SK-N-SH (cell line): ENCODE measurements around the gene DDX24. TPM values are rescaled to one million over a fixed set of nuclear protein-coding genes. Genes with fewer than 3 reads are reported as not detected.

Experiments used
- CTCF ChIA-PET: fragments of 300-600, 350-600 bp; formaldehyde crosslinking; extraction: SDS; loops from one replicate; lab custom pipeline; 2021; lab: Yijun Ruan, JAX
- POLR2A ChIA-PET: fragments of 350-600 bp; sonication (Branson Sonifier 250); formaldehyde crosslinking; extraction: SDS; loops from one replicate; lab custom pipeline; 2020; ENCODE audit warnings: antibody characterized with exemption, inconsistent platforms; lab: Yijun Ruan, JAX
- DNase-seq: peaks from one replicate; pipeline ENCODE4 v3.0.0; 2012
- H2AFZ ChIP-seq: fragments of 200-600 bp; sonication (generic); 2 replicates; pipeline ENCODE4 v1.8.1; 2016; ENCODE audit warnings: antibody characterized with exemption, mild to moderate bottlenecking, low read depth
- H3F3A ChIP-seq: fragments of 200-600 bp; sonication (generic); replicated peaks from 2 replicates; pipeline ENCODE3; 2016; ENCODE audit warnings: antibody characterized with exemption, mild to moderate bottlenecking; ENCODE audit not compliant: insufficient read depth
- H3K27ac ChIP-seq, 2 experiments: fragments of 200-500 bp in 1 of 2; fragments of 200-600 bp in 1 of 2; sonication (Bioruptor generic) in 1 of 2; sonication (generic), shearing (Covaris generic) in 1 of 2; 2 replicates each; pipeline versions ENCODE4 v1.5.1 to v1.6.1; 2014 to 2016; ENCODE audit warnings: low read depth in 2 of 2, inconsistent platforms in 1 of 2, low read length in 1 of 2, mild to moderate bottlenecking in 1 of 2, mixed read lengths in 1 of 2
- H3K27me3 ChIP-seq: fragments of 200-600 bp; sonication (generic), shearing (Covaris generic); 2 replicates; pipeline ENCODE4 v1.6.1; 2016; ENCODE audit warnings: mixed run types; ENCODE audit not compliant: insufficient read depth
- H3K36me3 ChIP-seq, 2 experiments: fragments of 200-500 bp in 1 of 2; fragments of 200-600 bp in 1 of 2; sonication (Bioruptor generic) in 1 of 2; sonication (generic) in 1 of 2; replicated peaks in 1 of 2; 2 replicates each; pipeline versions ENCODE3 to v1.5.1; 2014 to 2016; ENCODE audit warnings: low read length in 1 of 2, mild to moderate bottlenecking in 1 of 2; ENCODE audit not compliant: insufficient read depth in 2 of 2, control insufficient read depth in 1 of 2
- H3K4me1 ChIP-seq, 2 experiments: fragments of 200-500 bp in 1 of 2; fragments of 200-600 bp in 1 of 2; sonication (Bioruptor generic) in 1 of 2; sonication (generic), shearing (Covaris generic) in 1 of 2; 2 replicates each; pipeline versions ENCODE4 v1.5.1 to v1.6.1; 2014 to 2016; ENCODE audit warnings: low read depth in 1 of 2, low read length in 1 of 2, mixed run types in 1 of 2; ENCODE audit not compliant: insufficient read depth in 2 of 2, control insufficient read depth in 1 of 2
- H3K4me2 ChIP-seq: fragments of 200-600 bp; sonication (generic), shearing (Covaris generic); 2 replicates; pipeline ENCODE4 v1.6.1; 2017; ENCODE audit warnings: mixed run types
- H3K4me3 ChIP-seq, 2 experiments: fragments of 200-500 bp in 1 of 2; fragments of 200-600 bp in 1 of 2; sonication (Bioruptor generic) in 1 of 2; sonication (generic), shearing (Covaris generic) in 1 of 2; 2 replicates each; pipeline versions ENCODE4 v1.5.1 to v1.8.1; 2014 to 2016; ENCODE audit warnings: low read depth in 2 of 2, inconsistent platforms in 1 of 2, low read length in 1 of 2, mild to moderate bottlenecking in 1 of 2, mixed read lengths in 1 of 2, moderate library complexity in 1 of 2
- H3K79me2 ChIP-seq: fragments of 200-600 bp; sonication (generic); 2 replicates; pipeline ENCODE4 v1.8.1; 2017; ENCODE audit warnings: mild to moderate bottlenecking; ENCODE audit not compliant: insufficient read depth
- H3K9ac ChIP-seq: fragments of 200-600 bp; sonication (generic); 2 replicates; pipeline ENCODE4 v1.6.1; 2017; ENCODE audit warnings: mixed run types
- H3K9me2 ChIP-seq: fragments of 200-600 bp; sonication (generic); 2 replicates; pipeline ENCODE4 v1.6.1; 2017; ENCODE audit warnings: mixed run types
- H3K9me3 ChIP-seq: fragments of 200-600 bp; sonication (generic); 2 replicates; pipeline ENCODE4 v1.6.1; 2017; ENCODE audit warnings: mixed run types, mild to moderate bottlenecking, moderate library complexity
- H4K20me1 ChIP-seq: fragments of 200-600 bp; sonication (generic); 2 replicates; pipeline ENCODE4 v1.6.1; 2017; ENCODE audit warnings: mild to moderate bottlenecking, mixed run types; ENCODE audit not compliant: insufficient read depth
- CHD2 ChIP-seq: fragments of 150-350 bp; IDR thresholded peaks from 2 replicates; pipeline ENCODE4 v1.6.1; 2018; ENCODE audit warnings: low read length; ENCODE audit not compliant: partially characterized antibody
- FOSL2 ChIP-seq: IDR thresholded peaks from 2 replicates; pipeline ENCODE4 v1.4.0; 2012; ENCODE audit warnings: low read depth, mild to moderate bottlenecking, moderate library complexity, borderline replicate concordance
- FOXM1 ChIP-seq: IDR thresholded peaks from 2 replicates; pipeline ENCODE4 v1.4.0; 2012; ENCODE audit warnings: low read depth, mild to moderate bottlenecking
- GABPA ChIP-seq: IDR thresholded peaks from 2 replicates; pipeline ENCODE4 v1.4.0; 2012; ENCODE audit warnings: low read depth, mild to moderate bottlenecking
- GATA2 ChIP-seq: sonication (generic); formaldehyde crosslinking; IDR thresholded peaks from 2 replicates; pipeline ENCODE4 v1.5.0; 2020; ENCODE audit warnings: mild to moderate bottlenecking, missing genetic modification reagents
- JUND ChIP-seq: IDR thresholded peaks from 2 replicates; pipeline ENCODE4 v1.4.0; 2012
- MEF2A ChIP-seq: IDR thresholded peaks from 2 replicates; pipeline ENCODE4 v1.4.0; 2012; ENCODE audit warnings: low read depth, borderline replicate concordance
- MXI1 ChIP-seq: IDR thresholded peaks from 2 replicates; pipeline ENCODE4 v1.6.1; 2012; ENCODE audit warnings: mild to moderate bottlenecking, low read depth, low read length, improper control_type of control experiment
- NFIC ChIP-seq: IDR thresholded peaks from 2 replicates; pipeline ENCODE4 v1.4.0; 2012; ENCODE audit warnings: borderline replicate concordance
- POLR2AphosphoS5 ChIP-seq: IDR thresholded peaks from 2 replicates; pipeline ENCODE4 v1.6.1; 2012; ENCODE audit warnings: low read depth, low read length
- RAD21 ChIP-seq: IDR thresholded peaks from 2 replicates; pipeline ENCODE4 v1.6.1; 2012; ENCODE audit warnings: mild to moderate bottlenecking, low read length
- REST ChIP-seq: IDR thresholded peaks from 2 replicates; pipeline ENCODE4 v1.6.1; 2012; ENCODE audit warnings: mild to moderate bottlenecking, low read depth, low read length, moderate library complexity
- RXRA ChIP-seq: IDR thresholded peaks from 2 replicates; pipeline ENCODE4 v1.4.0; 2012; ENCODE audit warnings: low read depth, mild to moderate bottlenecking, borderline replicate concordance
- SIN3A ChIP-seq: IDR thresholded peaks from 2 replicates; pipeline ENCODE4 v1.6.1; 2012; ENCODE audit warnings: low read depth, mild to moderate bottlenecking, low read length, moderate library complexity, borderline replicate concordance
- SMC3 ChIP-seq: IDR thresholded peaks from 2 replicates; pipeline ENCODE4 v1.6.1; 2012; ENCODE audit warnings: low read depth, low read length, improper control_type of control experiment
- TAF1 ChIP-seq: IDR thresholded peaks from 2 replicates; pipeline ENCODE4 v1.6.1; 2012; ENCODE audit warnings: low read depth, mild to moderate bottlenecking, low read length, moderate library complexity, borderline replicate concordance
- WGBS: methylation state at CpG from one replicate; pipeline ENCODE4 v1.1.6; 2017; ENCODE audit warnings: low lambda C conversion rate; 5-methylcytosine and 5-hydroxymethylcytosine counted together
- polyA plus RNA-seq, 3 experiments: library from polyadenylated mRNA; depleted of rRNA; stranded (reverse); fragments of >200 nt; gene quantifications; 2 replicates each; pipeline ENCODE4 v1.2.3, GENCODE V29; 2012
- TF ChIP-seq, protein P1 (sequence below): IDR thresholded peaks from 2 replicates; pipeline ENCODE4 v1.4.0; 2012; ENCODE audit warnings: low read depth
- TF ChIP-seq, protein P2 (sequence below): fragments of 150-350 bp; IDR thresholded peaks from 2 replicates; pipeline ENCODE4 v1.6.1; 2016; ENCODE audit warnings: mild to moderate bottlenecking, low read depth, low read length
- TF ChIP-seq, protein P3 (sequence below): IDR thresholded peaks from 2 replicates; pipeline ENCODE4 v1.4.0; 2012; ENCODE audit warnings: low read depth, borderline replicate concordance
- TF ChIP-seq, protein P4 (sequence below): IDR thresholded peaks from 2 replicates; pipeline ENCODE4 v1.4.0; 2012; ENCODE audit warnings: low read depth, borderline replicate concordance

DDX24 gene
- polyA plus RNA-seq, 1 of the 3 experiments (the other 2 are of a cell fraction): 108 TPM

- Histone ChIP-seq H3K79me2 (no peaks in the 10 kb centered on the region), H3K9ac (no peak overlapping the region), H3K36me3 (peaks cover 0 to 6% of the 10 kb centered on the region in 2 experiments), H3K27me3 (no peaks in the 10 kb centered on the region), H3K27ac (no peak overlapping the region), H3K4me2 (no peak overlapping the region), H2AFZ (no peak overlapping the region), H3K9me2 (no peaks in the 10 kb centered on the region), H3K4me3 (no peak overlapping the region), H4K20me1 (no peaks in the 10 kb centered on the region), H3K9me3 (no peaks in the 10 kb centered on the region), H3F3A (peaks cover 9% of the 10 kb centered on the region), H3K4me1 (peaks cover 0 to 7% of the 10 kb centered on the region in 2 experiments; a peak in 2 of 4 replicates)
- WGBS: 64% methylated on average over 1 of the region's 1 CpG
- TF ChIP-seq GATA2 (CRISPR knock-in tag): no peak
- no peak for TF ChIP-seq POLR2AphosphoS5
- no peak for TF ChIP-seq SIN3A
- TF ChIP-seq MEF2A: no peak
- ChIA-PET POLR2A (no interaction called here), CTCF (interaction anchor here (0.8 to 3.4 kb wide), 2 partner anchors 10 to 80 kb away, joined by 3 to 20 read pairs; no protein-coding TSS in a partner anchor)
- no peak for DNase-seq
Observed at GRCh38 chr14:94126419-94126677, 45.3 kb upstream of the DDX24 start.

DNA sequence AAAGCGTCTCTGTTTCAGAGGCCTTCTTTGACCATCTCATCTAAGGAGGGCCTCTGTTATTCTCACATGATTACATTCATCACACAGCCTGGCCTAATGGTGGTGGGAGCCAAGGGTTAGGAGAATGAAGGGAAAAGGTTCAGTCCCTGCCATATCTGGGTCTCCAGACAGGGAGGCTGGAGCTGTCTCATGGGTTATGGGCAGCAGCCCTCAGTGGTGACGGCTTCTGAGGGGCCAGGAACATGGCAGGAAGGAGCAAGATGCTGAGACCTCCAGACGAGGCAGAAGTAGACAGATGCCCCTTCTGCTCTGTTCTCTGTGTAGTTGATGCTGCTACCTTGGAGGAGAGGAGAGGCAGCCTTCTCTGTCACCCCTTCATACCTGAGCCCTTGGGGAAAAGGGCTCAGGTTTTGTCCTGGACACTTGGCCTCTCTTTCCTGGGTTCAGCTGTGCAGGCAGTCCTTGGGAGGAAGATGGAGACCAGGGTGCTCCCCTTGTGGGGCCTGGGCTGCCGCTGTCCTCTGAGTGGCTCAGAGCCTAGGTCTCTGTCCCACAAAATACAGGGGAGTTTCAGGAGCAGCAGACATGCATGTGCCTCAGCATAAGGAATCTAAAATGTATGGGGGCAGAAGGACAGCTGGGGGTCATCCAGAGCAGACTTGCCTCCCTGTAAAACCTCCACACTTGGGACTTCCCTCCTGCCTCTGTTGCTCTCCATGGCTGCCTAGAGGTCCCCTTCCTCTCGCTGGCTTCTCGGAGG lies 44.8 kb upstream of the DDX24 start:
- DNase-seq: no peak
- Histone ChIP-seq H3K4me1 (peaks cover 0 to 7% of the 10 kb centered on the region in 2 experiments; a peak in 2 of 4 replicates), H3K36me3 (peaks cover 0 to 6% of the 10 kb centered on the region in 2 experiments), H4K20me1 (no peaks in the 10 kb centered on the region), H3K9me2 (no peaks in the 10 kb centered on the region), H3K79me2 (no peaks in the 10 kb centered on the region), H3K27ac (no peak overlapping the region), H2AFZ (no peak overlapping the region), H3K9me3 (no peaks in the 10 kb centered on the region), H3F3A (peaks cover 5% of the 10 kb centered on the region), H3K9ac (no peak overlapping the region), H3K4me2 (no peak overlapping the region), H3K4me3 (no peak overlapping the region), H3K27me3 (no peaks in the 10 kb centered on the region)
- ChIA-PET CTCF (interaction anchor here (1.0 to 3.4 kb wide), 4 partner anchors 11 to 89 kb away, joined by 3 to 20 read pairs (median 4); no protein-coding TSS in a partner anchor), POLR2A (interaction anchor here (0.6 to 0.8 kb wide), 2 partner anchors 10 to 785 kb away, joined by 3 read pairs; no protein-coding TSS in a partner anchor)
- WGBS: 85% methylated on average over 6 of the region's 6 CpGs
- TF ChIP-seq POLR2AphosphoS5 (no peak), CHD2 (no peak), REST (no peak), JUND (no peak), FOXM1 (no peak), RXRA (no peak), MXI1 (no peak), GABPA (no peak), NFIC (no peak), TAF1 (no peak), FOSL2 (no peak), SMC3 (no peak), RAD21 (no peak)
- TF ChIP-seq, protein P1, sequence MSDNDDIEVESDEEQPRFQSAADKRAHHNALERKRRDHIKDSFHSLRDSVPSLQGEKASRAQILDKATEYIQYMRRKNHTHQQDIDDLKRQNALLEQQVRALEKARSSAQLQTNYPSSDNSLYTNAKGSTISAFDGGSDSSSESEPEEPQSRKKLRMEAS: no peak
- TF ChIP-seq, protein P2, sequence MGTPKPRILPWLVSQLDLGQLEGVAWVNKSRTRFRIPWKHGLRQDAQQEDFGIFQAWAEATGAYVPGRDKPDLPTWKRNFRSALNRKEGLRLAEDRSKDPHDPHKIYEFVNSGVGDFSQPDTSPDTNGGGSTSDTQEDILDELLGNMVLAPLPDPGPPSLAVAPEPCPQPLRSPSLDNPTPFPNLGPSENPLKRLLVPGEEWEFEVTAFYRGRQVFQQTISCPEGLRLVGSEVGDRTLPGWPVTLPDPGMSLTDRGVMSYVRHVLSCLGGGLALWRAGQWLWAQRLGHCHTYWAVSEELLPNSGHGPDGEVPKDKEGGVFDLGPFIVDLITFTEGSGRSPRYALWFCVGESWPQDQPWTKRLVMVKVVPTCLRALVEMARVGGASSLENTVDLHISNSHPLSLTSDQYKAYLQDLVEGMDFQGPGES: no peak
- TF ChIP-seq, protein P3, sequence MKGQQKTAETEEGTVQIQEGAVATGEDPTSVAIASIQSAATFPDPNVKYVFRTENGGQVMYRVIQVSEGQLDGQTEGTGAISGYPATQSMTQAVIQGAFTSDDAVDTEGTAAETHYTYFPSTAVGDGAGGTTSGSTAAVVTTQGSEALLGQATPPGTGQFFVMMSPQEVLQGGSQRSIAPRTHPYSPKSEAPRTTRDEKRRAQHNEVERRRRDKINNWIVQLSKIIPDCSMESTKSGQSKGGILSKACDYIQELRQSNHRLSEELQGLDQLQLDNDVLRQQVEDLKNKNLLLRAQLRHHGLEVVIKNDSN: no peak
- TF ChIP-seq, protein P4, sequence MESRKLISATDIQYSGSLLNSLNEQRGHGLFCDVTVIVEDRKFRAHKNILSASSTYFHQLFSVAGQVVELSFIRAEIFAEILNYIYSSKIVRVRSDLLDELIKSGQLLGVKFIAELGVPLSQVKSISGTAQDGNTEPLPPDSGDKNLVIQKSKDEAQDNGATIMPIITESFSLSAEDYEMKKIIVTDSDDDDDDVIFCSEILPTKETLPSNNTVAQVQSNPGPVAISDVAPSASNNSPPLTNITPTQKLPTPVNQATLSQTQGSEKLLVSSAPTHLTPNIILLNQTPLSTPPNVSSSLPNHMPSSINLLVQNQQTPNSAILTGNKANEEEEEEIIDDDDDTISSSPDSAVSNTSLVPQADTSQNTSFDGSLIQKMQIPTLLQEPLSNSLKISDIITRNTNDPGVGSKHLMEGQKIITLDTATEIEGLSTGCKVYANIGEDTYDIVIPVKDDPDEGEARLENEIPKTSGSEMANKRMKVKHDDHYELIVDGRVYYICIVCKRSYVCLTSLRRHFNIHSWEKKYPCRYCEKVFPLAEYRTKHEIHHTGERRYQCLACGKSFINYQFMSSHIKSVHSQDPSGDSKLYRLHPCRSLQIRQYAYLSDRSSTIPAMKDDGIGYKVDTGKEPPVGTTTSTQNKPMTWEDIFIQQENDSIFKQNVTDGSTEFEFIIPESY: no peak
